Hepatocyte (in vitro differentiated cells): ENCODE measurements around the gene SLC32A1. TPM values are rescaled to one million over a fixed set of nuclear protein-coding genes. Genes with fewer than 3 reads are reported as not detected.

Experiments used
- DNase-seq: peaks from one replicate; pipeline ENCODE4 v3.0.0-alpha.2; 2016; ENCODE audit warnings: low spot score
- H2AFZ ChIP-seq: fragments of 200-600 bp; sonication (generic); 2 replicates; pipeline ENCODE4 v1.6.0; 2016; ENCODE audit warnings: antibody characterized with exemption, mild to moderate bottlenecking
- H3K27ac ChIP-seq: fragments of 200-600 bp; sonication (generic); 2 replicates; pipeline ENCODE4 v1.5.1; 2016; ENCODE audit warnings: mild to moderate bottlenecking
- H3K27me3 ChIP-seq: fragments of 200-600 bp; sonication (generic); 2 replicates; pipeline ENCODE4 v1.6.1; 2016
- H3K36me3 ChIP-seq: fragments of 200-600 bp; sonication (generic); replicated peaks from 2 replicates; pipeline ENCODE4 v1.5.1; 2016; ENCODE audit warnings: low read depth; ENCODE audit not compliant: insufficient read depth
- H3K4me1 ChIP-seq: fragments of 200-600 bp; sonication (generic); 2 replicates; pipeline ENCODE4 v1.5.1; 2016; ENCODE audit warnings: mild to moderate bottlenecking, moderate library complexity; ENCODE audit not compliant: insufficient read depth
- H3K4me2 ChIP-seq: fragments of 200-600 bp; sonication (generic); 2 replicates; pipeline ENCODE4 v1.6.0; 2016
- H3K4me3 ChIP-seq: fragments of 200-600 bp; sonication (generic); 2 replicates; pipeline ENCODE4 v1.5.1; 2016; ENCODE audit warnings: mild to moderate bottlenecking
- H3K79me2 ChIP-seq: fragments of 200-600 bp; sonication (generic); 2 replicates; pipeline ENCODE4 v1.6.0; 2017; ENCODE audit warnings: mild to moderate bottlenecking
- H3K9me2 ChIP-seq: fragments of 200-600 bp; sonication (generic); replicated peaks from 2 replicates; pipeline ENCODE4 v1.6.0; 2017; ENCODE audit warnings: mild to moderate bottlenecking; ENCODE audit not compliant: insufficient read depth
- H3K9me3 ChIP-seq: fragments of 200-600 bp; sonication (generic); 2 replicates; pipeline ENCODE4 v1.5.1; 2016; ENCODE audit warnings: low read depth, mild to moderate bottlenecking
- H4K20me1 ChIP-seq: fragments of 200-600 bp; sonication (generic); 2 replicates; pipeline ENCODE4 v1.6.0; 2016; ENCODE audit warnings: mild to moderate bottlenecking; ENCODE audit not compliant: insufficient read depth, poor library complexity, severe bottlenecking
- EZH2 ChIP-seq: fragments of 200-600 bp; sonication (generic); IDR thresholded peaks from 2 replicates; pipeline ENCODE4 v1.6.1; 2016; ENCODE audit warnings: antibody characterized with exemption, mild to moderate bottlenecking, borderline replicate concordance
- EZH2phosphoT487 ChIP-seq: fragments of 200-600 bp; sonication (generic); IDR thresholded peaks from one replicate; pipeline ENCODE4 v1.6.1; 2018; ENCODE audit warnings: antibody characterized with exemption, mild to moderate bottlenecking, low read depth, moderate library complexity; ENCODE audit not compliant: unreplicated experiment, severe bottlenecking
- WGBS: methylation state at CpG from one replicate; pipeline ENCODE4 v1.1.6; 2016; ENCODE audit warnings: low lambda C conversion rate; ENCODE audit errors: missing lambda C conversion rate; 5-methylcytosine and 5-hydroxymethylcytosine counted together
- polyA plus RNA-seq: library from polyadenylated mRNA; unstranded; fragments of >200 nt; fragmentation: Nextera tagmentation; extraction: Ambion mirVana; gene quantifications from 2 replicates; pipeline ENCODE4 v1.2.1, GENCODE V29; 2016
- total RNA-seq: library from RNA; depleted of rRNA; stranded (reverse); fragments of >200 nt; gene quantifications from 2 replicates; pipeline ENCODE4 v1.2.3, GENCODE V29; 2014
- TF ChIP-seq, protein P1 (sequence below): fragments of 200-600 bp; sonication (generic); IDR thresholded peaks from 2 replicates; pipeline ENCODE4 v1.5.1; 2016; ENCODE audit warnings: antibody characterized with exemption, mild to moderate bottlenecking; ENCODE audit not compliant: poor library complexity

Gene SLC32A1
- total and polyA plus RNA-seq, 2 experiments from 2014 or later, result not detected

DNA sequence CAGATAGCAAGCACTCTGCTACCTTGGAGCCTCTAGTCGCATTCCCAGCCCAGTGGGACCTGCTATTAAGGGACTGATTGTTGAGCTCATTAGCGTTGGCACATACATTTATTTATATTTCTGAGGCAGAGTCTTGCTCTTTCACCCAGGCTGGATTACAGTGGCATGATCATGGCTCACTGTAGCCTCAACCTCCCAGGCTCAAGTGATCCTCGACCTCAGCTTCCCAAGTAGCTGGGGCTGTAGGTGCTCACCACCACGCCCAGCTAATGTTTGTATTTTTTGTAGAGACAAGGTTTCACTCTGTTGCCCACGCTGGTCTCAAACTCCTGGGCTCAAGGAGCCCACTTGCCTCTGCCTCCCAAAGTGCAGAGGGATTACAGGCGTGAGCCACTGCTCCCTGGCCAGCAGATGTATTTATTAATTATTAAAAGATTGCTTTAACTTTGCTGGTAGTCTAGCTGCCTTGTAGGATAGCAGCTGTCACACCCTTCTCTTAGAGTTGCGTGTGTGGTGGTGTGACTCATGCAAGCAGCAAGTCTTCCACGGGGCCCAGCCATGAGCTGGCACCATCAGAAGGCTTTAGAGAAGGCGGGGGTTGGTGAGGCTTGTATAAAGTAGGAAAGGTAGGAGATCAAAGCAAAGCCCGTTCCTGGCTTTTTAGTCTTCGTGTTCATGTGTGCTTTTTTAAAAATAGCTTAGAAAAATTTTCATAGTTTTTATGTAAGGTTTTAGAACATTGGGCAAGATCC is 40.5 kb downstream of the SLC32A1 start:
- Histone ChIP-seq H3K27ac (peak overlapping the region; percentile 67), H3K36me3 (no peaks in the 10 kb centered on the region), H3K4me3 (no peak overlapping the region), H4K20me1 (no peaks in the 10 kb centered on the region), H3K9me3 (no peaks in the 10 kb centered on the region), H3K27me3 (no peaks in the 10 kb centered on the region), H3K9me2 (no peaks in the 10 kb centered on the region), H2AFZ (no peak overlapping the region), H3K4me2 (no peak overlapping the region), H3K4me1 (peaks cover 4% of the 10 kb centered on the region), H3K79me2 (no peaks in the 10 kb centered on the region)
- peak; percentile 86 for DNase-seq
- TF ChIP-seq EZH2phosphoT487, result no peak
- TF ChIP-seq, protein P1, sequence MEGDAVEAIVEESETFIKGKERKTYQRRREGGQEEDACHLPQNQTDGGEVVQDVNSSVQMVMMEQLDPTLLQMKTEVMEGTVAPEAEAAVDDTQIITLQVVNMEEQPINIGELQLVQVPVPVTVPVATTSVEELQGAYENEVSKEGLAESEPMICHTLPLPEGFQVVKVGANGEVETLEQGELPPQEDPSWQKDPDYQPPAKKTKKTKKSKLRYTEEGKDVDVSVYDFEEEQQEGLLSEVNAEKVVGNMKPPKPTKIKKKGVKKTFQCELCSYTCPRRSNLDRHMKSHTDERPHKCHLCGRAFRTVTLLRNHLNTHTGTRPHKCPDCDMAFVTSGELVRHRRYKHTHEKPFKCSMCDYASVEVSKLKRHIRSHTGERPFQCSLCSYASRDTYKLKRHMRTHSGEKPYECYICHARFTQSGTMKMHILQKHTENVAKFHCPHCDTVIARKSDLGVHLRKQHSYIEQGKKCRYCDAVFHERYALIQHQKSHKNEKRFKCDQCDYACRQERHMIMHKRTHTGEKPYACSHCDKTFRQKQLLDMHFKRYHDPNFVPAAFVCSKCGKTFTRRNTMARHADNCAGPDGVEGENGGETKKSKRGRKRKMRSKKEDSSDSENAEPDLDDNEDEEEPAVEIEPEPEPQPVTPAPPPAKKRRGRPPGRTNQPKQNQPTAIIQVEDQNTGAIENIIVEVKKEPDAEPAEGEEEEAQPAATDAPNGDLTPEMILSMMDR, result no peak
- no peak for TF ChIP-seq EZH2
- WGBS, result 71% methylated on average over 11 of the region's 11 CpGs

DNA sequence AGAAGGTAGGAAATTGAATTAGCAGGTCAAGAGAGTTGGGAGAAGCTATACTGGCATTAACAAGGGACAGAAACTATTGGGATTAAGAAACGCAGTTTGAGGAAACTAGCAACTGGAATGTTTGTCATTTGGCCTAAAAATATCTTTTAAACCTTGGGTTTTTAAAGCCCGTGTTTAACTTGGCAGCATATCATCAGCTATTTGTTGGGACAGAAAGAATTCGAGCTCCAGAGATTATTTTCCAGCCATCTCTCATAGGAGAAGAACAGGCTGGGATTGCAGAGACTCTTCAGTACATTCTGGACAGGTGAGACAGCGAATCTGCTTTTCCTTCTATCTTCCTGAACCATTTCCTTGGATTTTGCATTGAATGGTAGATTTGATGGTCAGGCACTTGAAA is 41.8 kb downstream of the SLC32A1 start:
- H4K20me1 ChIP-seq, result no peaks in the 10 kb centered on the region
- 85% methylated on average over 4 of the region's 4 CpGs for WGBS
- H3K9me2 ChIP-seq, result no peaks in the 10 kb centered on the region
- no peaks in the 10 kb centered on the region for H3K27me3 ChIP-seq
- H3K4me2 ChIP-seq, result no peak overlapping the region
- no peak overlapping the region for H2AFZ ChIP-seq
- no peaks in the 10 kb centered on the region for H3K9me3 ChIP-seq
- H3K27ac ChIP-seq, result no peak overlapping the region
- no peaks in the 10 kb centered on the region for H3K36me3 ChIP-seq
- peaks cover 4% of the 10 kb centered on the region for H3K4me1 ChIP-seq
- no peak for DNase-seq
- TF ChIP-seq, protein P1, result no peak
- no peak for TF ChIP-seq EZH2
- no peak for TF ChIP-seq EZH2phosphoT487
- H3K4me3 ChIP-seq, result no peak overlapping the region
- no peaks in the 10 kb centered on the region for H3K79me2 ChIP-seq

- no peak for DNase-seq
- Histone ChIP-seq H3K79me2 (no peaks in the 10 kb centered on the region), H3K27me3 (no peaks in the 10 kb centered on the region), H2AFZ (no peak overlapping the region), H3K4me3 (no peak overlapping the region), H3K9me2 (no peaks in the 10 kb centered on the region), H3K27ac (no peak overlapping the region), H4K20me1 (no peaks in the 10 kb centered on the region), H3K4me2 (no peak overlapping the region), H3K4me1 (no peaks in the 10 kb centered on the region), H3K9me3 (no peaks in the 10 kb centered on the region), H3K36me3 (no peaks in the 10 kb centered on the region)
- TF ChIP-seq, protein P1, result no peak
- TF ChIP-seq EZH2phosphoT487, result no peak
- no peak for TF ChIP-seq EZH2
- 92% methylated on average over 13 of the region's 13 CpGs for WGBS
Measured at GRCh38 chr20:38769376-38770295, 45.4 kb downstream of the SLC32A1 start.
